ENCODE measurements around the gene TDRD3. TPM values are rescaled to one million over a fixed set of nuclear protein-coding genes. Genes with fewer than 3 reads are reported as not detected.

TDRD3 gene
- total RNA-seq, 1 experiment from 2014 or later, result 17.2 TPM

- H3K9me3 ChIP-seq, result peaks cover 4% of the 10 kb centered on the region; the same call in 1 of the 2 replicates
- intact Hi-C loops (cut with micrococcal nuclease; ENCODE audit: unreplicated experiment), result loop anchor here (5.0 kb wide), 1 partner anchor 1099 kb away; no protein-coding TSS in a partner anchor
- H3K27me3 ChIP-seq (replicated peaks; ENCODE audit: control insufficient read depth, insufficient read depth, low read length), result no peaks in the 10 kb centered on the region
- H3K4me3 ChIP-seq (ENCODE audit: low read depth, low read length), result no peak overlapping the region
- Mint-ChIP-seq H3K27me3 (ENCODE audit: insufficient read depth, unreplicated experiment) (peaks cover 3% of the 10 kb centered on the region), H3K4me1 (ENCODE audit: low read depth, unreplicated experiment) (no peaks in the 10 kb centered on the region), H3K27ac (ENCODE audit: unreplicated experiment) (no peak overlapping the region), H3K4me3 (ENCODE audit: unreplicated experiment) (no peak overlapping the region), H3K36me3 (ENCODE audit: insufficient read depth, unreplicated experiment) (no peaks in the 10 kb centered on the region), H3K9me3 (ENCODE audit: unreplicated experiment) (peaks cover 11% of the 10 kb centered on the region)
- POLR2A ChIA-PET, result no interaction called here
- no peaks in the 10 kb centered on the region for H3K36me3 ChIP-seq (ENCODE audit: control insufficient read depth, insufficient read depth, low read length)
- DNase-seq, result no peak
- CTCF ChIA-PET, result no interaction called here
- TF ChIP-seq CTCF (IDR thresholded peaks at IDR 0.05; ENCODE audit: insufficient read depth in 1 of 2, low read depth in 1 of 2, low read length in 1 of 2, severe bottlenecking in 1 of 2, unreplicated experiment in 1 of 2), result no peak
- no TSS peak for BruUV-seq (replicated peaks)
- H3K4me1 ChIP-seq, result no peaks in the 10 kb centered on the region
Observed at GRCh38 chr13:60351326-60351725, 45.7 kb upstream of the TDRD3 start.

GRCh38 chr13:60351855-60352615 is 45.0 kb upstream of the TDRD3 start:
- CTCF ChIA-PET, result no interaction called here
- no peak for DNase-seq
- Mint-ChIP-seq H3K4me1 (ENCODE audit: low read depth, unreplicated experiment) (no peaks in the 10 kb centered on the region), H3K36me3 (ENCODE audit: insufficient read depth, unreplicated experiment) (no peaks in the 10 kb centered on the region), H3K27me3 (ENCODE audit: insufficient read depth, unreplicated experiment) (peaks cover 3% of the 10 kb centered on the region), H3K27ac (ENCODE audit: unreplicated experiment) (no peak overlapping the region), H3K9me3 (ENCODE audit: unreplicated experiment) (peaks cover 11% of the 10 kb centered on the region), H3K4me3 (ENCODE audit: unreplicated experiment) (no peak overlapping the region)
- no peaks in the 10 kb centered on the region for H3K36me3 ChIP-seq (ENCODE audit: control insufficient read depth, insufficient read depth, low read length)
- TF ChIP-seq CTCF (IDR thresholded peaks at IDR 0.05; ENCODE audit: insufficient read depth in 1 of 2, low read depth in 1 of 2, low read length in 1 of 2, severe bottlenecking in 1 of 2, unreplicated experiment in 1 of 2), result no peak
- H3K9me3 ChIP-seq, result peaks cover 4% of the 10 kb centered on the region; the same call in 1 of the 2 replicates
- intact Hi-C loops (cut with micrococcal nuclease; ENCODE audit: unreplicated experiment), result loop anchor here (5.0 kb wide), 1 partner anchor 1100 kb away; no protein-coding TSS in a partner anchor
- no peaks in the 10 kb centered on the region for H3K27me3 ChIP-seq (replicated peaks; ENCODE audit: control insufficient read depth, insufficient read depth, low read length)
- POLR2A ChIA-PET, result no interaction called here
- H3K4me1 ChIP-seq, result no peaks in the 10 kb centered on the region
- H3K4me3 ChIP-seq (ENCODE audit: low read depth, low read length), result no peak overlapping the region
- BruUV-seq (replicated peaks), result no TSS peak

GRCh38 chr13:60352644-60353043 is 44.4 kb upstream of the TDRD3 start:
- H3K27me3 Mint-ChIP-seq (ENCODE audit: insufficient read depth, unreplicated experiment), result peaks cover 3% of the 10 kb centered on the region
- BruUV-seq (replicated peaks), result no TSS peak
- no peak overlapping the region for H3K27ac Mint-ChIP-seq (ENCODE audit: unreplicated experiment)
- no peaks in the 10 kb centered on the region for H3K27me3 ChIP-seq (replicated peaks; ENCODE audit: control insufficient read depth, insufficient read depth, low read length)
- H3K4me3 Mint-ChIP-seq (ENCODE audit: unreplicated experiment), result no peak overlapping the region
- no peaks in the 10 kb centered on the region for H3K36me3 Mint-ChIP-seq (ENCODE audit: insufficient read depth, unreplicated experiment)
- peaks cover 4% of the 10 kb centered on the region; the same call in 1 of the 2 replicates for H3K9me3 ChIP-seq
- H3K9me3 Mint-ChIP-seq (ENCODE audit: unreplicated experiment), result peaks cover 11% of the 10 kb centered on the region
- POLR2A ChIA-PET, result no interaction called here
- H3K4me3 ChIP-seq (ENCODE audit: low read depth, low read length), result no peak overlapping the region
- no peaks in the 10 kb centered on the region for H3K4me1 ChIP-seq
- no peak for TF ChIP-seq CTCF (IDR thresholded peaks at IDR 0.05; ENCODE audit: insufficient read depth in 1 of 2, low read depth in 1 of 2, low read length in 1 of 2, severe bottlenecking in 1 of 2, unreplicated experiment in 1 of 2)
- CTCF ChIA-PET, result no interaction called here
- intact Hi-C loops (cut with micrococcal nuclease; ENCODE audit: unreplicated experiment), result loop anchor here (5.0 kb wide), 1 partner anchor 1100 kb away; no protein-coding TSS in a partner anchor
- no peak for DNase-seq
- H3K4me1 Mint-ChIP-seq (ENCODE audit: low read depth, unreplicated experiment), result no peaks in the 10 kb centered on the region
- no peaks in the 10 kb centered on the region for H3K36me3 ChIP-seq (ENCODE audit: control insufficient read depth, insufficient read depth, low read length)

Measured in Caco-2 (cell line).